Measurements from ENCODE around the gene DAAM2.

DNA sequence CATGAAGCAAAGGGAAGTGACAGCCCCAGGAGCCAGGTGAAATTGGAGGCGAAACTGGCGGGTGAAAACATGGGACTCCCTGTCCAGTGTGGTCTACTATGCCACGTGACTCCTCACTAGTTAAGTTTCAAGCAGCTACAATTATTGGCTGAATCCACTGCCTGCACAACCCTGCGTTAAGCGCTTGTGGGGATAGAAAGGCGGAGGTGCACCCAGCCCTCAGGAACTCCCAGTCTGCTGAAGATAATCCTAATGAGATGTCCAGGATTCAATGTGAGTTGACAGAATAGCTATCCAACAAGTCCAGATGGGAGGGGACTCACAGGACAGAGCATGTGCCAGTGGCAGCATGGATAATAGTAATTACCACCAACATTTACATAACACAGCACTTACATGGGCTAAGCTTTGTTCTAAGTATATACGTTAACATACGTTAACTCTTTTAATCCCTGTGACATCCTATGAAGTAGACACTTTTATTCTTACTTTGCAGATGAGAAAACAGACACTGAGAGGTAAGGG is 140.3 kb downstream of the DAAM2 start:
- TF ChIP-seq, protein P1, sequence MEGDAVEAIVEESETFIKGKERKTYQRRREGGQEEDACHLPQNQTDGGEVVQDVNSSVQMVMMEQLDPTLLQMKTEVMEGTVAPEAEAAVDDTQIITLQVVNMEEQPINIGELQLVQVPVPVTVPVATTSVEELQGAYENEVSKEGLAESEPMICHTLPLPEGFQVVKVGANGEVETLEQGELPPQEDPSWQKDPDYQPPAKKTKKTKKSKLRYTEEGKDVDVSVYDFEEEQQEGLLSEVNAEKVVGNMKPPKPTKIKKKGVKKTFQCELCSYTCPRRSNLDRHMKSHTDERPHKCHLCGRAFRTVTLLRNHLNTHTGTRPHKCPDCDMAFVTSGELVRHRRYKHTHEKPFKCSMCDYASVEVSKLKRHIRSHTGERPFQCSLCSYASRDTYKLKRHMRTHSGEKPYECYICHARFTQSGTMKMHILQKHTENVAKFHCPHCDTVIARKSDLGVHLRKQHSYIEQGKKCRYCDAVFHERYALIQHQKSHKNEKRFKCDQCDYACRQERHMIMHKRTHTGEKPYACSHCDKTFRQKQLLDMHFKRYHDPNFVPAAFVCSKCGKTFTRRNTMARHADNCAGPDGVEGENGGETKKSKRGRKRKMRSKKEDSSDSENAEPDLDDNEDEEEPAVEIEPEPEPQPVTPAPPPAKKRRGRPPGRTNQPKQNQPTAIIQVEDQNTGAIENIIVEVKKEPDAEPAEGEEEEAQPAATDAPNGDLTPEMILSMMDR (IDR thresholded peaks at IDR 0.05): no peak
- no peak for TF ChIP-seq POLR2AphosphoS5 (IDR thresholded peaks at IDR 0.05; ENCODE audit: insufficient read depth in 1 of 2, low read depth in 1 of 2)

Measured in vagina (tissue), 2 donors.